SK-N-SH (cell line): ENCODE results near the gene SLC10A2. TPM values are rescaled to one million over a fixed set of nuclear protein-coding genes. Genes with fewer than 3 reads are reported as not detected.

Experiments used
- CTCF ChIA-PET: fragments of 300-600, 350-600 bp; formaldehyde crosslinking; extraction: SDS; loops from one replicate; lab custom pipeline; 2021; lab: Yijun Ruan, JAX
- POLR2A ChIA-PET: fragments of 350-600 bp; sonication (Branson Sonifier 250); formaldehyde crosslinking; extraction: SDS; loops from one replicate; lab custom pipeline; 2020; ENCODE audit warnings: antibody characterized with exemption, inconsistent platforms; lab: Yijun Ruan, JAX
- DNase-seq: peaks from one replicate; pipeline ENCODE4 v3.0.0; 2012
- H2AFZ ChIP-seq: fragments of 200-600 bp; sonication (generic); 2 replicates; pipeline ENCODE4 v1.8.1; 2016; ENCODE audit warnings: antibody characterized with exemption, mild to moderate bottlenecking, low read depth
- H3F3A ChIP-seq: fragments of 200-600 bp; sonication (generic); replicated peaks from 2 replicates; pipeline ENCODE3; 2016; ENCODE audit warnings: antibody characterized with exemption, mild to moderate bottlenecking; ENCODE audit not compliant: insufficient read depth
- H3K27ac ChIP-seq, 2 experiments: fragments of 200-500 bp in 1 of 2; fragments of 200-600 bp in 1 of 2; sonication (Bioruptor generic) in 1 of 2; sonication (generic), shearing (Covaris generic) in 1 of 2; 2 replicates each; pipeline versions ENCODE4 v1.5.1 to v1.6.1; 2014 to 2016; ENCODE audit warnings: low read depth in 2 of 2, inconsistent platforms in 1 of 2, low read length in 1 of 2, mild to moderate bottlenecking in 1 of 2, mixed read lengths in 1 of 2
- H3K27me3 ChIP-seq: fragments of 200-600 bp; sonication (generic), shearing (Covaris generic); 2 replicates; pipeline ENCODE4 v1.6.1; 2016; ENCODE audit warnings: mixed run types; ENCODE audit not compliant: insufficient read depth
- H3K36me3 ChIP-seq, 2 experiments: fragments of 200-500 bp in 1 of 2; fragments of 200-600 bp in 1 of 2; sonication (Bioruptor generic) in 1 of 2; sonication (generic) in 1 of 2; replicated peaks in 1 of 2; 2 replicates each; pipeline versions ENCODE3 to v1.5.1; 2014 to 2016; ENCODE audit warnings: low read length in 1 of 2, mild to moderate bottlenecking in 1 of 2; ENCODE audit not compliant: insufficient read depth in 2 of 2, control insufficient read depth in 1 of 2
- H3K4me1 ChIP-seq, 2 experiments: fragments of 200-500 bp in 1 of 2; fragments of 200-600 bp in 1 of 2; sonication (Bioruptor generic) in 1 of 2; sonication (generic), shearing (Covaris generic) in 1 of 2; 2 replicates each; pipeline versions ENCODE4 v1.5.1 to v1.6.1; 2014 to 2016; ENCODE audit warnings: low read depth in 1 of 2, low read length in 1 of 2, mixed run types in 1 of 2; ENCODE audit not compliant: insufficient read depth in 2 of 2, control insufficient read depth in 1 of 2
- H3K4me2 ChIP-seq: fragments of 200-600 bp; sonication (generic), shearing (Covaris generic); 2 replicates; pipeline ENCODE4 v1.6.1; 2017; ENCODE audit warnings: mixed run types
- H3K4me3 ChIP-seq, 2 experiments: fragments of 200-500 bp in 1 of 2; fragments of 200-600 bp in 1 of 2; sonication (Bioruptor generic) in 1 of 2; sonication (generic), shearing (Covaris generic) in 1 of 2; 2 replicates each; pipeline versions ENCODE4 v1.5.1 to v1.8.1; 2014 to 2016; ENCODE audit warnings: low read depth in 2 of 2, inconsistent platforms in 1 of 2, low read length in 1 of 2, mild to moderate bottlenecking in 1 of 2, mixed read lengths in 1 of 2, moderate library complexity in 1 of 2
- H3K79me2 ChIP-seq: fragments of 200-600 bp; sonication (generic); 2 replicates; pipeline ENCODE4 v1.8.1; 2017; ENCODE audit warnings: mild to moderate bottlenecking; ENCODE audit not compliant: insufficient read depth
- H3K9ac ChIP-seq: fragments of 200-600 bp; sonication (generic); 2 replicates; pipeline ENCODE4 v1.6.1; 2017; ENCODE audit warnings: mixed run types
- H3K9me2 ChIP-seq: fragments of 200-600 bp; sonication (generic); 2 replicates; pipeline ENCODE4 v1.6.1; 2017; ENCODE audit warnings: mixed run types
- H3K9me3 ChIP-seq: fragments of 200-600 bp; sonication (generic); 2 replicates; pipeline ENCODE4 v1.6.1; 2017; ENCODE audit warnings: mixed run types, mild to moderate bottlenecking, moderate library complexity
- H4K20me1 ChIP-seq: fragments of 200-600 bp; sonication (generic); 2 replicates; pipeline ENCODE4 v1.6.1; 2017; ENCODE audit warnings: mild to moderate bottlenecking, mixed run types; ENCODE audit not compliant: insufficient read depth
- CHD2 ChIP-seq: fragments of 150-350 bp; IDR thresholded peaks from 2 replicates; pipeline ENCODE4 v1.6.1; 2018; ENCODE audit warnings: low read length; ENCODE audit not compliant: partially characterized antibody
- ELF1 ChIP-seq: IDR thresholded peaks from 2 replicates; pipeline ENCODE4 v1.4.0; 2012
- EZH2phosphoT487 ChIP-seq: fragments of 200-600 bp; sonication (generic); IDR thresholded peaks from 2 replicates; pipeline ENCODE4 v1.6.1; 2017; ENCODE audit warnings: low read depth, mixed run types, mild to moderate bottlenecking, antibody characterized with exemption, moderate library complexity, borderline replicate concordance
- FOXM1 ChIP-seq: IDR thresholded peaks from 2 replicates; pipeline ENCODE4 v1.4.0; 2012; ENCODE audit warnings: low read depth, mild to moderate bottlenecking
- GABPA ChIP-seq: IDR thresholded peaks from 2 replicates; pipeline ENCODE4 v1.4.0; 2012; ENCODE audit warnings: low read depth, mild to moderate bottlenecking
- JUND ChIP-seq: IDR thresholded peaks from 2 replicates; pipeline ENCODE4 v1.4.0; 2012
- MXI1 ChIP-seq: IDR thresholded peaks from 2 replicates; pipeline ENCODE4 v1.6.1; 2012; ENCODE audit warnings: mild to moderate bottlenecking, low read depth, low read length, improper control_type of control experiment
- NRF1 ChIP-seq: IDR thresholded peaks from 2 replicates; pipeline ENCODE4 v1.6.1; 2012; ENCODE audit warnings: low read depth, mild to moderate bottlenecking, low read length
- TAF1 ChIP-seq: IDR thresholded peaks from 2 replicates; pipeline ENCODE4 v1.6.1; 2012; ENCODE audit warnings: low read depth, mild to moderate bottlenecking, low read length, moderate library complexity, borderline replicate concordance
- WGBS: methylation state at CpG from one replicate; pipeline ENCODE4 v1.1.6; 2017; ENCODE audit warnings: low lambda C conversion rate; 5-methylcytosine and 5-hydroxymethylcytosine counted together
- polyA plus RNA-seq, 3 experiments: library from polyadenylated mRNA; depleted of rRNA; stranded (reverse); fragments of >200 nt; gene quantifications; 2 replicates each; pipeline ENCODE4 v1.2.3, GENCODE V29; 2012
- TF ChIP-seq, protein P1 (sequence below): fragments of 200-600 bp; sonication (generic); IDR thresholded peaks from 2 replicates; pipeline ENCODE4 v1.6.1; 2017; ENCODE audit warnings: antibody characterized with exemption, mild to moderate bottlenecking, moderate library complexity
- TF ChIP-seq, protein P2 (sequence below): IDR thresholded peaks from 2 replicates; pipeline ENCODE4 v1.4.0; 2012; ENCODE audit warnings: low read depth
- TF ChIP-seq, protein P3 (sequence below): IDR thresholded peaks from 2 replicates; pipeline ENCODE4; 2012
- TF ChIP-seq, protein P4 (sequence below): IDR thresholded peaks from 2 replicates; pipeline ENCODE4 v1.4.0; 2012; ENCODE audit warnings: low read depth, borderline replicate concordance
- TF ChIP-seq, protein P5 (sequence below): IDR thresholded peaks from 2 replicates; pipeline ENCODE4 v1.6.1; 2012; ENCODE audit warnings: mild to moderate bottlenecking, low read depth, low read length, moderate library complexity

Gene SLC10A2
- polyA plus RNA-seq, 1 of the 3 experiments (the other 2 are of a cell fraction): not detected

DNA sequence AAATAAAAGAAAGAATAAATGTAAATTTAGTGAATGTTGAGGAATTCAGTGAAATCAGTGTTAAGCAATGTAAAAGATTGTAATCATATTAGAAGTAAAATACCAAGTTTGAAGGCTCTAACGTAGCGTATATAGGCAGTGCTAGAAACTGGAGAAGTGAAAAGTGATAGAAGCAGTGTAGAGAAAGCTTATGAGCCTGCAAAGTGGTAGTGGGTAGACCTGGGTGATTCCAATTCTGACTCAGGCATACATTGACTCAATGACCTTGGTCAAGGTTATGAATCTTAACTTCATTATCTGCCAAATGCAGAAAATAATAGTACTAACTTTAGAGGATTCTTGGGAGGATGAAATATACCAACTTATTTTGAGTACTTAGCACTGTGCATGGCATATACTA, 4.1 kb downstream of the SLC10A2 start (continued):
- TF ChIP-seq, protein P1, sequence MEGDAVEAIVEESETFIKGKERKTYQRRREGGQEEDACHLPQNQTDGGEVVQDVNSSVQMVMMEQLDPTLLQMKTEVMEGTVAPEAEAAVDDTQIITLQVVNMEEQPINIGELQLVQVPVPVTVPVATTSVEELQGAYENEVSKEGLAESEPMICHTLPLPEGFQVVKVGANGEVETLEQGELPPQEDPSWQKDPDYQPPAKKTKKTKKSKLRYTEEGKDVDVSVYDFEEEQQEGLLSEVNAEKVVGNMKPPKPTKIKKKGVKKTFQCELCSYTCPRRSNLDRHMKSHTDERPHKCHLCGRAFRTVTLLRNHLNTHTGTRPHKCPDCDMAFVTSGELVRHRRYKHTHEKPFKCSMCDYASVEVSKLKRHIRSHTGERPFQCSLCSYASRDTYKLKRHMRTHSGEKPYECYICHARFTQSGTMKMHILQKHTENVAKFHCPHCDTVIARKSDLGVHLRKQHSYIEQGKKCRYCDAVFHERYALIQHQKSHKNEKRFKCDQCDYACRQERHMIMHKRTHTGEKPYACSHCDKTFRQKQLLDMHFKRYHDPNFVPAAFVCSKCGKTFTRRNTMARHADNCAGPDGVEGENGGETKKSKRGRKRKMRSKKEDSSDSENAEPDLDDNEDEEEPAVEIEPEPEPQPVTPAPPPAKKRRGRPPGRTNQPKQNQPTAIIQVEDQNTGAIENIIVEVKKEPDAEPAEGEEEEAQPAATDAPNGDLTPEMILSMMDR: no peak
- TF ChIP-seq, protein P2, sequence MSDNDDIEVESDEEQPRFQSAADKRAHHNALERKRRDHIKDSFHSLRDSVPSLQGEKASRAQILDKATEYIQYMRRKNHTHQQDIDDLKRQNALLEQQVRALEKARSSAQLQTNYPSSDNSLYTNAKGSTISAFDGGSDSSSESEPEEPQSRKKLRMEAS: no peak
- TF ChIP-seq, protein P3, sequence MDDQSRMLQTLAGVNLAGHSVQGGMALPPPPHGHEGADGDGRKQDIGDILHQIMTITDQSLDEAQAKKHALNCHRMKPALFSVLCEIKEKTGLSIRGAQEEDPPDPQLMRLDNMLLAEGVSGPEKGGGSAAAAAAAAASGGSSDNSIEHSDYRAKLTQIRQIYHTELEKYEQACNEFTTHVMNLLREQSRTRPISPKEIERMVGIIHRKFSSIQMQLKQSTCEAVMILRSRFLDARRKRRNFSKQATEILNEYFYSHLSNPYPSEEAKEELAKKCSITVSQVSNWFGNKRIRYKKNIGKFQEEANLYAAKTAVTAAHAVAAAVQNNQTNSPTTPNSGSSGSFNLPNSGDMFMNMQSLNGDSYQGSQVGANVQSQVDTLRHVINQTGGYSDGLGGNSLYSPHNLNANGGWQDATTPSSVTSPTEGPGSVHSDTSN: no peak

DNA sequence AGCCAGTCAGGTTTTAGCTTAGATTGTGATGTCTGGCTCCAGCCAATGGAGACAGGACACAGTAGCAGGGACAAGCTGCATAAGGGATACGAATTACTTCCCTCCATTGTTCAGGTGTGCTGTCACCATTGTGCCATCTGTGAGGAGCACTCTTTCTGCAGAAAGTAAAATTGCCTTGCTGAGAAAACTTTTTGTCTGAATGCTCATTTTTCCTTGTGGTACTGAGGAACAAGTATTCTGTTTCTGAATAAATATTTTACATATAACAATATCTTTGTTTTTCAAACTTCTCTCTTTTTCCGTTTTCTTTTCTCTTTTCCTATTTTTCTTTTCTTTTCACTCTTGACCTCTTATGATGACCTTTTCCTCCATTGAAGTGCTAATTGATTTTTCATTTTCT, 10.2 kb downstream of the SLC10A2 start:
- Histone ChIP-seq H3K4me1 (no peaks in the 10 kb centered on the region), H3K9me2 (no peaks in the 10 kb centered on the region), H4K20me1 (no peaks in the 10 kb centered on the region), H3K9me3 (no peaks in the 10 kb centered on the region), H3K36me3 (no peaks in the 10 kb centered on the region), H3K79me2 (no peaks in the 10 kb centered on the region), H3K9ac (no peak overlapping the region), H3K27ac (no peak overlapping the region), H3F3A (no peaks in the 10 kb centered on the region), H3K4me3 (no peak overlapping the region), H2AFZ (no peak overlapping the region), H3K4me2 (no peak overlapping the region), H3K27me3 (no peaks in the 10 kb centered on the region)
- WGBS: 19% methylated on average over 2 of the region's 2 CpGs
- ChIA-PET CTCF (no interaction called here), POLR2A (no interaction called here)
- DNase-seq: no peak
- TF ChIP-seq GABPA (no peak), MXI1 (no peak), FOXM1 (no peak), EZH2phosphoT487 (no peak), JUND (no peak), CHD2 (no peak), ELF1 (no peak), NRF1 (no peak), TAF1 (no peak)
- TF ChIP-seq, protein P2: no peak
- TF ChIP-seq, protein P4, sequence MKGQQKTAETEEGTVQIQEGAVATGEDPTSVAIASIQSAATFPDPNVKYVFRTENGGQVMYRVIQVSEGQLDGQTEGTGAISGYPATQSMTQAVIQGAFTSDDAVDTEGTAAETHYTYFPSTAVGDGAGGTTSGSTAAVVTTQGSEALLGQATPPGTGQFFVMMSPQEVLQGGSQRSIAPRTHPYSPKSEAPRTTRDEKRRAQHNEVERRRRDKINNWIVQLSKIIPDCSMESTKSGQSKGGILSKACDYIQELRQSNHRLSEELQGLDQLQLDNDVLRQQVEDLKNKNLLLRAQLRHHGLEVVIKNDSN: no peak
- TF ChIP-seq, protein P5, sequence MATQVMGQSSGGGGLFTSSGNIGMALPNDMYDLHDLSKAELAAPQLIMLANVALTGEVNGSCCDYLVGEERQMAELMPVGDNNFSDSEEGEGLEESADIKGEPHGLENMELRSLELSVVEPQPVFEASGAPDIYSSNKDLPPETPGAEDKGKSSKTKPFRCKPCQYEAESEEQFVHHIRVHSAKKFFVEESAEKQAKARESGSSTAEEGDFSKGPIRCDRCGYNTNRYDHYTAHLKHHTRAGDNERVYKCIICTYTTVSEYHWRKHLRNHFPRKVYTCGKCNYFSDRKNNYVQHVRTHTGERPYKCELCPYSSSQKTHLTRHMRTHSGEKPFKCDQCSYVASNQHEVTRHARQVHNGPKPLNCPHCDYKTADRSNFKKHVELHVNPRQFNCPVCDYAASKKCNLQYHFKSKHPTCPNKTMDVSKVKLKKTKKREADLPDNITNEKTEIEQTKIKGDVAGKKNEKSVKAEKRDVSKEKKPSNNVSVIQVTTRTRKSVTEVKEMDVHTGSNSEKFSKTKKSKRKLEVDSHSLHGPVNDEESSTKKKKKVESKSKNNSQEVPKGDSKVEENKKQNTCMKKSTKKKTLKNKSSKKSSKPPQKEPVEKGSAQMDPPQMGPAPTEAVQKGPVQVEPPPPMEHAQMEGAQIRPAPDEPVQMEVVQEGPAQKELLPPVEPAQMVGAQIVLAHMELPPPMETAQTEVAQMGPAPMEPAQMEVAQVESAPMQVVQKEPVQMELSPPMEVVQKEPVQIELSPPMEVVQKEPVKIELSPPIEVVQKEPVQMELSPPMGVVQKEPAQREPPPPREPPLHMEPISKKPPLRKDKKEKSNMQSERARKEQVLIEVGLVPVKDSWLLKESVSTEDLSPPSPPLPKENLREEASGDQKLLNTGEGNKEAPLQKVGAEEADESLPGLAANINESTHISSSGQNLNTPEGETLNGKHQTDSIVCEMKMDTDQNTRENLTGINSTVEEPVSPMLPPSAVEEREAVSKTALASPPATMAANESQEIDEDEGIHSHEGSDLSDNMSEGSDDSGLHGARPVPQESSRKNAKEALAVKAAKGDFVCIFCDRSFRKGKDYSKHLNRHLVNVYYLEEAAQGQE: no peak
